HepG2 (cell line): ENCODE measurements around the gene HHATL. TPM values are rescaled to one million over a fixed set of nuclear protein-coding genes. Genes with fewer than 3 reads are reported as not detected.

Experiments used
- BCL6 ChIP-seq: IDR thresholded peaks from 2 replicates; pipeline ENCODE4 v1.6.1; 2016; ENCODE audit warnings: missing genetic modification reagents, missing compliant biosample characterization
- MTA3 ChIP-seq: sonication (generic); formaldehyde crosslinking; IDR thresholded peaks from 2 replicates; pipeline ENCODE4 v1.4.0; 2020; ENCODE audit warnings: missing genetic modification reagents
- ZBTB42 ChIP-seq: sonication (generic); formaldehyde crosslinking; IDR thresholded peaks from 2 replicates; pipeline ENCODE4 v1.5.0; 2020; ENCODE audit warnings: mild to moderate bottlenecking, missing genetic modification reagents
- ZNF274 ChIP-seq: sonication (generic); formaldehyde crosslinking; IDR thresholded peaks from 2 replicates; pipeline ENCODE4 v1.5.1; 2020; ENCODE audit warnings: mild to moderate bottlenecking, missing genetic modification reagents
- ZNF605 ChIP-seq: sonication (generic); formaldehyde crosslinking; IDR thresholded peaks from 2 replicates; pipeline ENCODE4 v1.8.0; 2022; ENCODE audit warnings: mild to moderate bottlenecking, missing genetic modification reagents
- ZNF768 ChIP-seq: sonication (generic); formaldehyde crosslinking; IDR thresholded peaks from 2 replicates; pipeline ENCODE4 v1.4.0; 2020; ENCODE audit warnings: missing genetic modification reagents
- polyA plus RNA-seq, 8 experiments: library from polyadenylated mRNA; depleted of rRNA in 3 of 8; stranded (reverse) in 7 of 8; unstranded in 1 of 8; fragments of >200 nt; fragmentation: Illumina TruSeq in 4 of 8; extraction: Trizol in 4 of 8; gene quantifications; 2 replicates each; pipeline versions ENCODE4 v1.2.1 to v1.2.3, GENCODE V29; 2011 to 2016; ENCODE audit warnings: low read depth in 4 of 8, missing spikeins in 1 of 8, mixed read lengths in 1 of 8; ENCODE audit not compliant: insufficient read depth in 1 of 8
- total RNA-seq, 5 experiments: library from RNA; depleted of rRNA; stranded (reverse); fragments of >200 nt; fragmentation: Illumina TruSeq; extraction: Trizol; gene quantifications; 2 replicates each; pipeline ENCODE4 v1.2.3, GENCODE V29; 2016; ENCODE audit warnings: low read depth in 1 of 5
- TF ChIP-seq, protein P1 (sequence below): sonication (generic); formaldehyde crosslinking; IDR thresholded peaks from 2 replicates; pipeline ENCODE4 v1.8.0; 2022; ENCODE audit warnings: missing genetic modification reagents, mild to moderate bottlenecking, moderate library complexity, borderline replicate concordance
- TF ChIP-seq, protein P2 (sequence below): sonication (generic); formaldehyde crosslinking; IDR thresholded peaks from 2 replicates; pipeline ENCODE4 v1.5.0; 2020; ENCODE audit warnings: mild to moderate bottlenecking, missing genetic modification reagents
- TF ChIP-seq, protein P3 (sequence below): sonication (generic); formaldehyde crosslinking; IDR thresholded peaks from one replicate; pipeline ENCODE4 v1.5.1; 2020; ENCODE audit warnings: mild to moderate bottlenecking, missing genetic modification reagents; ENCODE audit errors: not compliant biosample characterization
- TF ChIP-seq, protein P4 (sequence below): sonication (generic); formaldehyde crosslinking; IDR thresholded peaks from 2 replicates; pipeline ENCODE4 v1.5.1; 2020; ENCODE audit warnings: mild to moderate bottlenecking, missing genetic modification reagents

HHATL gene
- total and polyA plus RNA-seq, 2 of the 13 experiments (the other 11 are each of a cell fraction or from before 2014, with no cell fraction given) = 0.26 TPM; not detected in 1

DNA sequence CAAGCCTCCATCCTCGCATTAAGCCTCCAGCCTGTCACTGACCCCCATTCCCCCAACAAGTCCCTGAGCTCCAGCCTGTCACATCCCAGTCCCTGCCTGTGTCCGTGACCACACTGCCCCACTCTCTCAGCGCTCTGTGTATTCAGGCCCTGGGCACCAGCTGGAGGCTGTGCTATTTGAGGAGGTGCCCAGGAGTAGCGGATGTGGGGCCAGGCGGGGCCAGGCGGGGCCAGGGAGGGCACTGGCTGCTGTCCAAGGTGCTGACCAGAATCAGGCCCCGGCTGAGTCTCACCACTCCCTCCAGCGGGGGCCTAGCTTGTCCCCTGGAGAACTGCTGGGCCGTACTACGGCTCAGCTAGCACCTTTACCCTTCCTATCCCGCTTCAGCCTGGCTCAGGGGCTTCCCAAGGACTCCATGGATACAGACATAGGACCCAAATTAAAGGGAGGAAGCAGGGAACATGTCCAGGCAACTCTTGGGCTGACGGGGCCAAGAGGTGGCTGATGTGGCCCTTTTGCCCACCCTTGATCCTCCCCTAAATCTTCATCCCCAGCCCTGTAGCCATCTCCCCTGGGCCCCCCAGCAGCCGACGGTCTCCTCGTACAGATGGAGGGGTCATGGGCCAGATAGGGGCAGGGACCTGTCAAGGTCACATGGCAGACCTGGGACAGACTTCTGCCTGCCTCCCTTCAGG lies 1.1 kb downstream of the HHATL start (continued):
- TF ChIP-seq, protein P1, sequence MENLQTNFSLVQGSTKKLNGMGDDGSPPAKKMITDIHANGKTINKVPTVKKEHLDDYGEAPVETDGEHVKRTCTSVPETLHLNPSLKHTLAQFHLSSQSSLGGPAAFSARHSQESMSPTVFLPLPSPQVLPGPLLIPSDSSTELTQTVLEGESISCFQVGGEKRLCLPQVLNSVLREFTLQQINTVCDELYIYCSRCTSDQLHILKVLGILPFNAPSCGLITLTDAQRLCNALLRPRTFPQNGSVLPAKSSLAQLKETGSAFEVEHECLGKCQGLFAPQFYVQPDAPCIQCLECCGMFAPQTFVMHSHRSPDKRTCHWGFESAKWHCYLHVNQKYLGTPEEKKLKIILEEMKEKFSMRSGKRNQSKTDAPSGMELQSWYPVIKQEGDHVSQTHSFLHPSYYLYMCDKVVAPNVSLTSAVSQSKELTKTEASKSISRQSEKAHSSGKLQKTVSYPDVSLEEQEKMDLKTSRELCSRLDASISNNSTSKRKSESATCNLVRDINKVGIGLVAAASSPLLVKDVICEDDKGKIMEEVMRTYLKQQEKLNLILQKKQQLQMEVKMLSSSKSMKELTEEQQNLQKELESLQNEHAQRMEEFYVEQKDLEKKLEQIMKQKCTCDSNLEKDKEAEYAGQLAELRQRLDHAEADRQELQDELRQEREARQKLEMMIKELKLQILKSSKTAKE = peak; percentile 43; the same call in 1 of the 2 replicates
- TF ChIP-seq, protein P2, sequence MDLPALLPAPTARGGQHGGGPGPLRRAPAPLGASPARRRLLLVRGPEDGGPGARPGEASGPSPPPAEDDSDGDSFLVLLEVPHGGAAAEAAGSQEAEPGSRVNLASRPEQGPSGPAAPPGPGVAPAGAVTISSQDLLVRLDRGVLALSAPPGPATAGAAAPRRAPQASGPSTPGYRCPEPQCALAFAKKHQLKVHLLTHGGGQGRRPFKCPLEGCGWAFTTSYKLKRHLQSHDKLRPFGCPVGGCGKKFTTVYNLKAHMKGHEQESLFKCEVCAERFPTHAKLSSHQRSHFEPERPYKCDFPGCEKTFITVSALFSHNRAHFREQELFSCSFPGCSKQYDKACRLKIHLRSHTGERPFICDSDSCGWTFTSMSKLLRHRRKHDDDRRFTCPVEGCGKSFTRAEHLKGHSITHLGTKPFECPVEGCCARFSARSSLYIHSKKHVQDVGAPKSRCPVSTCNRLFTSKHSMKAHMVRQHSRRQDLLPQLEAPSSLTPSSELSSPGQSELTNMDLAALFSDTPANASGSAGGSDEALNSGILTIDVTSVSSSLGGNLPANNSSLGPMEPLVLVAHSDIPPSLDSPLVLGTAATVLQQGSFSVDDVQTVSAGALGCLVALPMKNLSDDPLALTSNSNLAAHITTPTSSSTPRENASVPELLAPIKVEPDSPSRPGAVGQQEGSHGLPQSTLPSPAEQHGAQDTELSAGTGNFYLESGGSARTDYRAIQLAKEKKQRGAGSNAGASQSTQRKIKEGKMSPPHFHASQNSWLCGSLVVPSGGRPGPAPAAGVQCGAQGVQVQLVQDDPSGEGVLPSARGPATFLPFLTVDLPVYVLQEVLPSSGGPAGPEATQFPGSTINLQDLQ (CRISPR knock-in tag) = peak; percentile 71; the same call in 1 of the 2 replicates
- TF ChIP-seq, protein P3, sequence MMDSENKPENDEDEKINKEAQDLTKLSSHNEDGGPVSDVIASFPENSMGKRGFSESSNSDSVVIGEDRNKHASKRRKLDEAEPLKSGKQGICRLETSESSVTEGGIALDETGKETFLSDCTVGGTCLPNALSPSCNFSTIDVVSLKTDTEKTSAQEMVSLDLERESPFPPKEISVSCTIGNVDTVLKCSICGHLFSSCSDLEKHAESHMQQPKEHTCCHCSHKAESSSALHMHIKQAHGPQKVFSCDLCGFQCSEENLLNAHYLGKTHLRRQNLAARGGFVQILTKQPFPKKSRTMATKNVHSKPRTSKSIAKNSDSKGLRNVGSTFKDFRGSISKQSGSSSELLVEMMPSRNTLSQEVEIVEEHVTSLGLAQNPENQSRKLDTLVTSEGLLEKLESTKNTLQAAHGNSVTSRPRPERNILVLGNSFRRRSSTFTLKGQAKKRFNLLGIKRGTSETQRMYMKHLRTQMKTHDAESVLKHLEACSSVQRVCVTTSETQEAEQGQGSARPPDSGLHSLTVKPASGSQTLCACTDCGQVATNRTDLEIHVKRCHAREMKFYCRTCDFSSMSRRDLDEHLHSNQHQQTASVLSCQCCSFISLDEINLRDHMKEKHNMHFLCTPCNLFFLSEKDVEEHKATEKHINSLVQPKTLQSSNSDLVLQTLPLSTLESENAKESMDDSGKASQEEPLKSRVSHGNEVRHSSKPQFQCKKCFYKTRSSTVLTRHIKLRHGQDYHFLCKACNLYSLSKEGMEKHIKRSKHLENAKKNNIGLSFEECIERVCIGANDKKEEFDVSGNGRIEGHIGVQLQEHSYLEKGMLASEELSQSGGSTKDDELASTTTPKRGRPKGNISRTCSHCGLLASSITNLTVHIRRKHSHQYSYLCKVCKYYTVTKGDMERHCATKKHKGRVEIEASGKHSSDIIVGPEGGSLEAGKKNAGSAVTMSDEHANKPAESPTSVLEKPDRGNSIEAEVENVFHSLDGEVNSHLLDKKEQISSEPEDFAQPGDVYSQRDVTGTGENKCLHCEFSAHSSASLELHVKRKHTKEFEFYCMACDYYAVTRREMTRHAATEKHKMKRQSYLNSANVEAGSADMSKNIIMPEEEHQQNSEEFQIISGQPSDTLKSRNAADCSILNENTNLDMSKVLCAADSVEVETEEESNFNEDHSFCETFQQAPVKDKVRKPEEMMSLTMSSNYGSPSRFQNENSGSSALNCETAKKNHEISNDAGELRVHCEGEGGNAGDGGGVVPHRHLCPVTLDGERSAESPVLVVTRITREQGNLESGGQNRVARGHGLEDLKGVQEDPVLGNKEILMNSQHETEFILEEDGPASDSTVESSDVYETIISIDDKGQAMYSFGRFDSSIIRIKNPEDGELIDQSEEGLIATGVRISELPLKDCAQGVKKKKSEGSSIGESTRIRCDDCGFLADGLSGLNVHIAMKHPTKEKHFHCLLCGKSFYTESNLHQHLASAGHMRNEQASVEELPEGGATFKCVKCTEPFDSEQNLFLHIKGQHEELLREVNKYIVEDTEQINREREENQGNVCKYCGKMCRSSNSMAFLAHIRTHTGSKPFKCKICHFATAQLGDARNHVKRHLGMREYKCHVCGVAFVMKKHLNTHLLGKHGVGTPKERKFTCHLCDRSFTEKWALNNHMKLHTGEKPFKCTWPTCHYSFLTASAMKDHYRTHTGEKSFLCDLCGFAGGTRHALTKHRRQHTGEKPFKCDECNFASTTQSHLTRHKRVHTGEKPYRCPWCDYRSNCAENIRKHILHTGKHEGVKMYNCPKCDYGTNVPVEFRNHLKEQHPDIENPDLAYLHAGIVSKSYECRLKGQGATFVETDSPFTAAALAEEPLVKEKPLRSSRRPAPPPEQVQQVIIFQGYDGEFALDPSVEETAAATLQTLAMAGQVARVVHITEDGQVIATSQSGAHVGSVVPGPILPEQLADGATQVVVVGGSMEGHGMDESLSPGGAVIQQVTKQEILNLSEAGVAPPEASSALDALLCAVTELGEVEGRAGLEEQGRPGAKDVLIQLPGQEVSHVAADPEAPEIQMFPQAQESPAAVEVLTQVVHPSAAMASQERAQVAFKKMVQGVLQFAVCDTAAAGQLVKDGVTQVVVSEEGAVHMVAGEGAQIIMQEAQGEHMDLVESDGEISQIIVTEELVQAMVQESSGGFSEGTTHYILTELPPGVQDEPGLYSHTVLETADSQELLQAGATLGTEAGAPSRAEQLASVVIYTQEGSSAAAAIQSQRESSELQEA (CRISPR knock-in tag) = no peak
- TF ChIP-seq ZNF274 = peak; percentile 80
- TF ChIP-seq, protein P4, sequence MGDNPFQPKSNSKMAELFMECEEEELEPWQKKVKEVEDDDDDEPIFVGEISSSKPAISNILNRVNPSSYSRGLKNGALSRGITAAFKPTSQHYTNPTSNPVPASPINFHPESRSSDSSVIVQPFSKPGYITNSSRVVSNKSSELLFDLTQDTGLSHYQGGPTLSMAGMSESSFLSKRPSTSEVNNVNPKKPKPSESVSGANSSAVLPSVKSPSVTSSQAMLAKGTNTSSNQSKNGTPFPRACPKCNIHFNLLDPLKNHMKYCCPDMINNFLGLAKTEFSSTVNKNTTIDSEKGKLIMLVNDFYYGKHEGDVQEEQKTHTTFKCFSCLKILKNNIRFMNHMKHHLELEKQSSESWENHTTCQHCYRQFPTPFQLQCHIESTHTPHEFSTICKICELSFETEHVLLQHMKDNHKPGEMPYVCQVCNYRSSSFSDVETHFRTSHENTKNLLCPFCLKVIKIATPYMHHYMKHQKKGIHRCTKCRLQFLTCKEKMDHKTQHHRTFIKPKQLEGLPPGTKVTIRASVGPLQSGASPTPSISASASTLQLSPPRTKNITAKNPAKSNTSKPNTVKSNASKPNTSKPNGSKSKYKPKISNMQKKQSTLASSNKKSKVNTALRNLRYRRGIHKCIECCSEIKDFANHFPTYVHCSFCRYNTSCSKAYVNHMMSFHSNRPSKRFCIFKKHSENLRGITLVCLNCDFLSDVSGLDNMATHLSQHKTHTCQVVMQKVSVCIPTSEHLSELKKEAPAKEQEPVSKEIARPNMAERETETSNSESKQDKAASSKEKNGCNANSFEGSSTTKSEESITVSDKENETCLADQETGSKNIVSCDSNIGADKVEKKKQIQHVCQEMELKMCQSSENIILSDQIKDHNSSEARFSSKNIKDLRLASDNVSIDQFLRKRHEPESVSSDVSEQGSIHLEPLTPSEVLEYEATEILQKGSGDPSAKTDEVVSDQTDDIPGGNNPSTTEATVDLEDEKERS = peak; percentile 85
- peak; percentile 69; the same call in 1 of the 2 replicates for TF ChIP-seq ZNF605
- TF ChIP-seq ZNF768 (CRISPR knock-in tag) = peak; percentile 70; the same call in 1 of the 2 replicates
- peak; percentile 38; the same call in 1 of the 2 replicates for TF ChIP-seq BCL6
- 0 out of 2 replicates have a peak, but pooled peaks have one; percentile 43 for TF ChIP-seq ZBTB42
- TF ChIP-seq MTA3 (CRISPR knock-in tag) = no peak
